ENCODE data around the gene ARHGEF17. TPM values are rescaled to one million over a fixed set of nuclear protein-coding genes. Genes with fewer than 3 reads are reported as not detected.

Gene ARHGEF17
- total and polyA plus RNA-seq, 2 of the 8 experiments (the other 6 are each of a cell fraction or from before 2014, with no cell fraction given), result 11.3 to 14.6 TPM

DNA sequence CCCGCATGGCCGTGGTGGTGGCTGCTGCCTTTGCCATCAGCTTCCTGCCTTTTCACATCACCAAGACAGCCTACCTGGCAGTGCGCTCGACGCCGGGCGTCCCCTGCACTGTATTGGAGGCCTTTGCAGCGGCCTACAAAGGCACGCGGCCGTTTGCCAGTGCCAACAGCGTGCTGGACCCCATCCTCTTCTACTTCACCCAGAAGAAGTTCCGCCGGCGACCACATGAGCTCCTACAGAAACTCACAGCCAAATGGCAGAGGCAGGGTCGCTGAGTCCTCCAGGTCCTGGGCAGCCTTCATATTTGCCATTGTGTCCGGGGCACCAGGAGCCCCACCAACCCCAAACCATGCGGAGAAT is 10.9 kb upstream of the ARHGEF17 start (continued):
- TF ChIP-seq, protein P1, sequence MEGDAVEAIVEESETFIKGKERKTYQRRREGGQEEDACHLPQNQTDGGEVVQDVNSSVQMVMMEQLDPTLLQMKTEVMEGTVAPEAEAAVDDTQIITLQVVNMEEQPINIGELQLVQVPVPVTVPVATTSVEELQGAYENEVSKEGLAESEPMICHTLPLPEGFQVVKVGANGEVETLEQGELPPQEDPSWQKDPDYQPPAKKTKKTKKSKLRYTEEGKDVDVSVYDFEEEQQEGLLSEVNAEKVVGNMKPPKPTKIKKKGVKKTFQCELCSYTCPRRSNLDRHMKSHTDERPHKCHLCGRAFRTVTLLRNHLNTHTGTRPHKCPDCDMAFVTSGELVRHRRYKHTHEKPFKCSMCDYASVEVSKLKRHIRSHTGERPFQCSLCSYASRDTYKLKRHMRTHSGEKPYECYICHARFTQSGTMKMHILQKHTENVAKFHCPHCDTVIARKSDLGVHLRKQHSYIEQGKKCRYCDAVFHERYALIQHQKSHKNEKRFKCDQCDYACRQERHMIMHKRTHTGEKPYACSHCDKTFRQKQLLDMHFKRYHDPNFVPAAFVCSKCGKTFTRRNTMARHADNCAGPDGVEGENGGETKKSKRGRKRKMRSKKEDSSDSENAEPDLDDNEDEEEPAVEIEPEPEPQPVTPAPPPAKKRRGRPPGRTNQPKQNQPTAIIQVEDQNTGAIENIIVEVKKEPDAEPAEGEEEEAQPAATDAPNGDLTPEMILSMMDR (IDR thresholded peaks at IDR 0.05; ENCODE audit: control extremely low read depth in 1 of 3, insufficient read depth in 1 of 3, low read depth in 1 of 3, low read length in 3 of 3), result no peak
- TF ChIP-seq RFX5 (IDR thresholded peaks at IDR 0.05; ENCODE audit: borderline replicate concordance, low read depth, low read length), result no peak
- TF ChIP-seq MAFK (IDR thresholded peaks at IDR 0.05; ENCODE audit: low read depth, low read length), result no peak
- no peak for TF ChIP-seq POLR2AphosphoS5 (IDR thresholded peaks at IDR 0.05; ENCODE audit: low read depth, low read length)
- no peak for TF ChIP-seq KDM1A (IDR thresholded peaks at IDR 0.05; ENCODE audit: borderline replicate concordance, low read length)
- TF ChIP-seq NRF1 (IDR thresholded peaks at IDR 0.05; ENCODE audit: low read depth, low read length), result no peak
- TF ChIP-seq SP4 (IDR thresholded peaks at IDR 0.05; ENCODE audit: low read length), result no peak
- TF ChIP-seq CREB1 (IDR thresholded peaks at IDR 0.05), result no peak
- TF ChIP-seq FOSL1 (IDR thresholded peaks at IDR 0.05; ENCODE audit: insufficient read depth, low read depth, low read length), result no peak

Data from H1 (cell line).